HL-60 (cell line): ENCODE measurements around the gene ITIH3.

ENCODE experiments used
- CTCF ChIP-seq: IDR thresholded peaks from one replicate; pipeline ENCODE4 v1.5.1; 2011; ENCODE audit warnings: low read length, control low read depth, inconsistent platforms; ENCODE audit not compliant: insufficient read depth
- GABPA ChIP-seq: IDR thresholded peaks from 2 replicates; pipeline ENCODE4 v1.6.1; 2012; ENCODE audit warnings: low read depth
- POLR2AphosphoS5 ChIP-seq: IDR thresholded peaks from 2 replicates; pipeline ENCODE4 v1.6.1; 2012; ENCODE audit warnings: low read depth
- REST ChIP-seq: IDR thresholded peaks from 2 replicates; pipeline ENCODE4 v1.6.1; 2012; ENCODE audit warnings: low read depth; ENCODE audit not compliant: insufficient replicate concordance
- SPI1 ChIP-seq: IDR thresholded peaks from 2 replicates; pipeline ENCODE4 v1.6.1; 2012; ENCODE audit warnings: low read depth, mild to moderate bottlenecking, borderline replicate concordance

GRCh38 chr3:52800079-52800478 lies 5.5 kb downstream of the ITIH3 start:
- TF ChIP-seq CTCF (no peak), POLR2AphosphoS5 (no peak), REST (no peak), GABPA (no peak), SPI1 (no peak)
